GM06990 (cell line): ENCODE data around the gene BBS5.

ENCODE experiments used
- DNase-seq: peaks from one replicate; pipeline ENCODE4 v3.0.0-alpha.2; 2011; ENCODE audit not compliant: insufficient read length; ENCODE audit errors: extremely low read depth
- H3K27me3 ChIP-seq: replicated peaks from 2 replicates; pipeline ENCODE4 v1.6.0; 2011; ENCODE audit warnings: low read length; ENCODE audit not compliant: control insufficient read depth, insufficient read depth
- H3K36me3 ChIP-seq: 2 replicates; pipeline ENCODE4 v1.5.1; 2011; ENCODE audit warnings: low read length; ENCODE audit not compliant: control insufficient read depth, insufficient read depth
- H3K4me3 ChIP-seq: replicated peaks from 2 replicates; pipeline ENCODE4 v1.5.1; 2011; ENCODE audit warnings: low read depth, mild to moderate bottlenecking, control low read depth, low read length
- TF ChIP-seq, protein P1 (sequence below): IDR thresholded peaks from 2 replicates; pipeline ENCODE4 v1.5.1; 2011; ENCODE audit warnings: low read length, control low read depth, mild to moderate bottlenecking, inconsistent platforms; ENCODE audit not compliant: insufficient read depth, poor library complexity, severe bottlenecking

BBS5 gene

DNA sequence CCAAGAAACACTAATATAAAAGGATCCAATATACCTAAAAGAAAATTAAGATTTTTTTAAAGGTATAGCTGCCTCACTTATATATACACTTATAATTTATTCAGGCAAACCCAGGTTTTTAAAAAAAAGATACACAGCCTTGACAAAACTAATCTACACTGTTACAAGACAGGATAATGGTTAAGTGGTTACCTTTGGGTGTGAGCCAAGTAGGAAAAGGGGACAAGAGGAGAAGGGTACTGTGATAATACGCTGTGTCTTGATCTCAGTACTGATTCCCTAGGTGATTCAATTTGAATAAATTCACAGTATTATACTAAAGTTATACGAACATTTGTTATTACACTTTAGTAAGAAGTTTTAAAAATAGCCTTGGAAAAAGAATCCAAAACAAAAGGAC, 60.9 kb downstream of the BBS5 start:
- H3K4me3 ChIP-seq, result no peak overlapping the region
- H3K36me3 ChIP-seq, result peaks cover 1% of the 10 kb centered on the region
- H3K27me3 ChIP-seq, result no peaks in the 10 kb centered on the region
- DNase-seq, result no peak
- TF ChIP-seq, protein P1, sequence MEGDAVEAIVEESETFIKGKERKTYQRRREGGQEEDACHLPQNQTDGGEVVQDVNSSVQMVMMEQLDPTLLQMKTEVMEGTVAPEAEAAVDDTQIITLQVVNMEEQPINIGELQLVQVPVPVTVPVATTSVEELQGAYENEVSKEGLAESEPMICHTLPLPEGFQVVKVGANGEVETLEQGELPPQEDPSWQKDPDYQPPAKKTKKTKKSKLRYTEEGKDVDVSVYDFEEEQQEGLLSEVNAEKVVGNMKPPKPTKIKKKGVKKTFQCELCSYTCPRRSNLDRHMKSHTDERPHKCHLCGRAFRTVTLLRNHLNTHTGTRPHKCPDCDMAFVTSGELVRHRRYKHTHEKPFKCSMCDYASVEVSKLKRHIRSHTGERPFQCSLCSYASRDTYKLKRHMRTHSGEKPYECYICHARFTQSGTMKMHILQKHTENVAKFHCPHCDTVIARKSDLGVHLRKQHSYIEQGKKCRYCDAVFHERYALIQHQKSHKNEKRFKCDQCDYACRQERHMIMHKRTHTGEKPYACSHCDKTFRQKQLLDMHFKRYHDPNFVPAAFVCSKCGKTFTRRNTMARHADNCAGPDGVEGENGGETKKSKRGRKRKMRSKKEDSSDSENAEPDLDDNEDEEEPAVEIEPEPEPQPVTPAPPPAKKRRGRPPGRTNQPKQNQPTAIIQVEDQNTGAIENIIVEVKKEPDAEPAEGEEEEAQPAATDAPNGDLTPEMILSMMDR, result no peak

- TF ChIP-seq, protein P1, result no peak
- Histone ChIP-seq H3K4me3 (no peak overlapping the region), H3K27me3 (no peaks in the 10 kb centered on the region), H3K36me3 (peaks cover 3% of the 10 kb centered on the region; the same call in 1 of the 2 replicates)
- DNase-seq, result no peak
Measured at GRCh38 chr2:169542433-169542832, 63.1 kb downstream of the BBS5 start.

DNA sequence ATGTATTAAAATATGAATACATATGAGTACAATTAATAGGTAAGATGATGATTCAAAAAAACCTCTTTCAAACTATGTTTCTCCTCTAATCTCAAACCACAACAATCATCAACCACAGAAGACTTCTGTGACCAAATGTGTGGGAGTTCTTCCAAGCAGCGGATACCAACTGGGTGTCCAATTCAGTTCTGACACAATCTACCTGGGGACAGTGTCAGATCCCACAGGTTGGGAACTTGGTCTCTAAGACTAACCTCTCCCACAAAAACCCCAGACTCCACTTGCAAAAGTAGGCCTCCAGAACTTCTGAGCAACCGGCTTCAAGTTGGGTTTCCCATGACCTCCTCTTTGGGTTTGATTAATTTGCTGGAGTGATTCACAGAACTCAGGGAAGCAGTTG, 67.5 kb downstream of the BBS5 start:
- Histone ChIP-seq H3K27me3 (no peaks in the 10 kb centered on the region), H3K36me3 (peaks cover 1% of the 10 kb centered on the region; the same call in 1 of the 2 replicates), H3K4me3 (no peak overlapping the region)
- TF ChIP-seq, protein P1, result no peak
- DNase-seq, result no peak
